CD4-positive, alpha-beta T cell treated with Interleukin-17A for 4 hours (primary cell): ENCODE results near the gene UBAP1L.
"Not testable (repeated sequence)": the region's sequence is repeated elsewhere in the genome, so short reads cannot be mapped to it uniquely, and the experiment has no call there.

ENCODE experiments used
- DNase-seq: peaks from one replicate; pipeline ENCODE4 v3.0.0-alpha.2; 2020; ENCODE audit warnings: mixed read lengths

Gene UBAP1L

GRCh38 chr15:65062061-65062460 lies 52.9 kb downstream of the UBAP1L start:
- no peak for DNase-seq

DNA sequence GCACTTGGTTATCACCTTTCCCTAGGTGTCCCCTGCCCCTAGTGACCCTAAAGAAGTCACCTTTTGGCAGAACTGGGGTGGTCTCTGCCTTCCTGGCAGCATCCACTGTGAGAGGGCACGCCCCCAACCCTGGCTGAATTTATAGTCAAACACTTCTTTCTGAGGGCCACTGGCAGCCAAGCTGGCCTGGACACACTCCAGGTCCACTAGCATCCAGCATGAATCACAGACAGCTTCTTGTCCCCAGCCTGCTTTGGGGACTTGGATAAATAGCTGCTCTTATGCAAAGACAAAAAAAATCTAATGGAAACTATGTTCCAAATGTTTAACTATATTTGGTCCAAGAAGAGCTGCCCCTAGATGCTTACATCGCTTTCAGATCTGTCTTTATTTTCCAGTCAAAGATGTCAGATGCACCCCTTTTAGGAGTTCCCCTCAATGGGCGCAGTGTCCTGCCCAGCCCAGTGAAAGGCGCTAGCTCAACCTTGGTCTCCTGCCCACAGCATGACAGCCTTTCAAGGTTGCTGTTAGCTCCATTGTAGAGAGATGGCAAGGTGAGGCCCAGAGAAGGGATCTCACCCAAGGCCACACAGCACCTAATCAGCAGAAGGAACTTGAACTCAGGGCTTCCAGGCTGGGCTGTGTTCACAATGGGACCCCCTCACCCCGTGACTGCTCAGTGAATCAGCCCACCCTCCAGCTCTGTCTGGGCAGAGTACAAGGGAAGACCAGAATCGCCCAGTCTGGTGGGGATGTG lies 54.2 kb downstream of the UBAP1L start:
- DNase-seq = no peak

DNA sequence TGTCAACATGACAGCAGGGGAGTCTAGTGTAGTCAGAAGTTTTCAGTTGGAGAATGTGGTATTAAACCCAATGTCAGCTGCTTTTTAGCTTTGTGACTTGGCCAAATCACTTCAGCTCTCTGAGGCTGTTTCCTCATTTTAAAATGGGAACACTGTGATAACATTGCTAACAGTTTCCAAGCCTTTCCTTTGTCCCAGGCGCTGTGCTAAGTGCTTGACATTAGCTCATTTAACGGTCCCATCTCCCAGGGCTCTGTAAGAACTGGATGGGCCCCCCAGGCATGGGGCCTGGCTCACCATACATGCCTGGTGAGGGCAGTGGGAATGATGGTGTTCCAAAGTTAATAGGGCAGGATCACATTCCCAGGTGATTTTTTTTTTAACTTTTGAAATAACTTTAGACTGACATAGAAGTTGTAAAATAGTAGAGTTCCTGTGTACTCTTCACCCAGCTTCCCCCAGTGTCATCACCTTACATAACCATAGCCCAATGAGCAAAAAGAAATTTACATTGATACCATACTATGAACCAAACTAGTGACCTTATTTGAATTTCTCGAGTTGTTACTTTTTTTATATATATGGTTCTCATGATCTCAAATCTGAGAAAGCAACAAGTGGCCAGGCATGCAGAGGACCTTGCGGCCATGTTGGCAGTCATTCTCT lies 54.9 kb downstream of the UBAP1L start:
- DNase-seq = no peak

GRCh38 chr15:65059369-65059750 lies 55.6 kb downstream of the UBAP1L start:
- DNase-seq = no peak

GRCh38 chr15:65058394-65059368 lies 56.3 kb downstream of the UBAP1L start:
- DNase-seq = no peak

DNA sequence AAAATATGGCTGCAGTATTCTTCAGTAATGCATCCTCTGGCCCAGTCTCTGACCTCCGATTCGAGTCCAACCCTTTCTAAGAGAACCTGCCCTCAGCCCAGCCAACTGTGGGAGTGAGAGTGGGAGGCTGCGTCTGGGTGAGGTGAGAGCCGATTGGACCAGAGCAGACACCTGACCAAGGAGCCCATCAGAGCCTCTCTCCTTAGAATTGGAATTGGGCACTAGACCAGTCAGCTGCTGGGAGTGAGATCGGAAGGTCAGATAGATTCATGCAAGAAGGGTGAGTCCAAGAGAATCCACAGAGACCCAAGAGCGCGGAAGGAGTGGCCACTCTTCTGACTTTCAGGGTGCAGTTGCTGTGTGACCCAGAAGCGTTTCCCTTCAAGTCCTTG lies 57.5 kb downstream of the UBAP1L start:
- DNase-seq = no peak

- DNase-seq = no peak
Measured at GRCh38 chr15:65056868-65057548, 58.0 kb downstream of the UBAP1L start.

DNA sequence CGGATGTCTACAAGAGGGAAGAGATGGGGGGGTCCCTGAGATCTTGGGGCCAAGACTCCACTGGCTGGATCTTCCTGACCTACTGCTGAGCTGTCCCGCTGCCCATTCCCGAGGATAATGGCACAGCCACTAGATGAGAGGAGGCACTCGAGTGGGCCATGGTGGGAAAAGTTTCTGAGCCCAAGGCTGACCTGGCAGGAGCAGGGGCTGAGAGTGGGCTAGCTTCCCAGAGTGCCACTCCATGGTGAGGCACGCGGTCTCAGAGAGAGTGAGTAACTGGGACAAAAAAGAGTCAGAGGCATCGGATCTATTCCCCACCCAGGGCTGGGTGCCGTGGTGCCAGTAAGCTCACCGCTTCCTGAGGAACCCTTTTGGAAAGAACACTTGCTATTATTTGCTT lies 58.9 kb downstream of the UBAP1L start:
- DNase-seq = no peak

DNA sequence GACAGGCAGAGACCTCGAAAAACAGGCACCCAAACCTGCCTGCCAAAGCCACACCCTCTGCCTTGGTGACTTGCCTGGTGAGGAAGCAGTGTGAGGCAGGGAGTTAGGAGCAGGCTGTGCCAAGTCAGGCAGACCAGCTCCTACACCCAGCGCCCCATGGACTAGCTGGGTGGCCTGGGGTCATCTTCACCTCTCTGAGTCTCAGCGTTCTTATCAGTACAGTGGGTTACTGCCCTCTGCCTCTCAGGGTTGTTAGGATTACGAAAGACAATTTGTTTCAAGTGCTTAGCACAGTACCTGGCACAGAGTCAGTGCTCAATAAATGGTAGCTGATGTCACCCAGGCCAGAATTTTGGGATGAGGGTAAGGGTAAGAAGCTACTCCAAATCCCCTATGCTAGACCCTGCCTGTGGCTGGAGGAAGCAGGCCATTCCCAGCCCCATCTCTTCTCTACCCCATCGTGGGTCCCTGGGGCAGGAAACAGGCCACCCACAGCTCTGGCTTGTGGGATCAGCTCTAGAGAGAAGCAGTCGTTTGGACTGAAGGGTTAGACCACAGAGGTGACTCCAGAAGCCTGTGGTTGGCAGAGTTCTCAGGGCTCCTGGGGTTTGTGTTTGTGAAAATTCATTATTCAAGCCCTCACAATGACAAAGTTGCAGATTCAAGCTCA lies 59.7 kb downstream of the UBAP1L start:
- no peak for DNase-seq

DNA sequence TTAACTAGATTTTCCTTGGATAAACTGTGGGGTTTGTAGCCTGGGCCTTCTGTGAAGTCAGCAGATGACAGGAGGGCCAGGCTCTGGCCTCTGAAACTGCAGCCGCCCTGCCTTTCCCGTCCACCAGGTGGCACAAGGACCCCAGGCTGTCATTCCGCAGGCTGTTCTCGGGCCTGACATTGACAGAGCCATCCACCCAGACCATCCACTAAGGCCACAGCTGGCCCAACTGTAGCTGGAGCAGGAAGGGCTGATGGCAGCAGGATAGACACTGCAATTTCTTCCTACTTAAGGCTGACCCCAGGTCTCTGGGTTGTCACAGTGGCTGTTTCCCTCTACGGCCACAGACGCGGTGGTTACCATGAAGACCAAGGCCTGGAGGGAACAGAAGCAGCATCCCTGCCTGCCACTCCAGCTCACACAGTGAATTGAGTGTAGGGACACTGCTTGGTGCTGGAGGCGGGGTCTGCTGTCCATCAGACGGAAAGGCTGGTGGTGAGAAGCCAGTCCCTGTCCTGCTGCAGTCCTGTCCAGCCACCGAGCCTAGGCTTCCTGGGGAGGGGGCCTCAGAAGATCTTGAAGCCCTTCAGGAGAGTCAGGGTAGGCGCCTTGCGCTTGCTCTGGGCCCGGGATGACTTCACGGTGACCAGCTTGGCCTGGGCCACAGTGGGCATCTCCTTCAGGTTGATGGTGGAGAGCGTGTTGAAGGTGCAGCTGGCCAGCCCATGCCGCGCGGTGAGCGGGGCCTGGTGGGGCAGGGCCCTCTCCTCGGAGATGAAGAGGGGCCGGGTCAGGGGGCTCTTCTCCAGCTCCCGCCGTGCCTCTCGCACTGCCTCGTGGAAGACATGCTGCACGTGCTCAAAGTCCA lies 60.4 kb downstream of the UBAP1L start:
- peak; percentile 64 for DNase-seq

- DNase-seq = no peak
Measured at GRCh38 chr15:65052956-65053355, 62.0 kb downstream of the UBAP1L start.

GRCh38 chr15:65051266-65051665 lies 63.7 kb downstream of the UBAP1L start:
- DNase-seq = no peak

GRCh38 chr15:65050270-65050669 lies 64.7 kb downstream of the UBAP1L start:
- DNase-seq = no peak

DNA sequence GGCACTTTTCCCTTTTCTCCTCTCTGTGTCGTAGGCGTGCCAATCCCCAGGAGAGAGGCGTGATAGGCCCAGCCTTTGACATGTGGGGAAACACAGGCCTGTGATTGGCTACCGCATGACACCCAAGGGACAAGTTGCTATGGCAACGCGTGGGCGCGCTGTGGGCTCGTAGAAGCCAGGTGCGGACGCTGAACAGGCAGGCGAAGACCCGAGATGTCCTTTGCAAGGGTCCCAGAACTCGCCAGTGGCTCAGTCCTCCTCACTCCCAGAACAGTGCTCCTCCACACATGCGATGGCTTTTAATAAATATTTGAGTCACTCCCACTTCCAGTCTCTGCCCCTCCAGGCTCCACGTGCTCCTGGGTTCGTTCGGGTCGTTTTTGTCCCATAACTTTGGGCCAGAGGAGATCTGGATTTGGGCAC lies 65.6 kb downstream of the UBAP1L start:
- peak; percentile 88 for DNase-seq

GRCh38 chr15:65048241-65048640 lies 66.8 kb downstream of the UBAP1L start:
- DNase-seq = no peak

- DNase-seq = no peak
Measured at GRCh38 chr15:65044724-65045481, 70.1 kb downstream of the UBAP1L start, which contains the start of gene SLC51B. Gene SLC51B (plus strand): TSS chr15:65045387. CDS start chr15:65050005, 4,618 bp downstream.

DNA sequence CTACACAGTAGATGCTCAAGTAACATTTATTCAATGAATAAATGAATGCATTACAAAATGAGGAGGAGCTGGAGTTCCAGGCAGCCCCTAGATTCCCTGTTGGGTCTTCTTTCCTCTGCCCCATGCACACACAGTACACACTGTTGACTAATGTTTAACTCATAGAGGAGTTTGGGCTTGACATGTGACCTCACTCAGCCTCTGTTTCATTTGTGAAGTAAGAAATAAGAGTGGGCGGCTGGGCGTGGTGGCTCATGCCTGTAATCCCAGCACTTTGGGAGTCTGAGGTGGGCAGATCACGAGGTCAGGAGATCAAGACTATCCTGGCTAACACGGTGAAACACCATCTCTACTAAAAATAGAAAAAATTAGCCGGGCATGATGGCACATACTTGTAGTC lies 70.8 kb downstream of the UBAP1L start:
- not testable (repeated sequence) for DNase-seq

- DNase-seq = no peak
Measured at GRCh38 chr15:65042776-65043327, 72.1 kb downstream of the UBAP1L start.
